Liver (tissue), 9 donors: ENCODE results near the gene UBD. TPM values are rescaled to one million over a fixed set of nuclear protein-coding genes. Genes with fewer than 3 reads are reported as not detected.

Experiments
- DNase-seq: peaks from one replicate; pipeline ENCODE4 v3.0.0-alpha.2; 2017; ENCODE audit warnings: low spot score
- H3K27ac ChIP-seq, 2 donors: one replicate each; pipeline ENCODE4 v1.7.0; 2013; ENCODE audit warnings: inconsistent platforms in 2 of 2, low read length in 2 of 2, control low read depth in 1 of 2, low read depth in 1 of 2, mild to moderate bottlenecking in 1 of 2
- H3K27me3 ChIP-seq, 4 donors: one replicate each; pipeline versions ENCODE4 v1.6.1 to v1.7.0; 2013; ENCODE audit warnings: low read length in 3 of 4, inconsistent platforms in 1 of 4, mild to moderate bottlenecking in 1 of 4, moderate library complexity in 1 of 4; ENCODE audit not compliant: control insufficient read depth in 4 of 4, insufficient read depth in 4 of 4
- H3K36me3 ChIP-seq, 4 donors: one replicate each; pipeline versions ENCODE4 v1.6.1 to v1.7.0; 2013; ENCODE audit warnings: low read length in 3 of 4, mild to moderate bottlenecking in 3 of 4, low read depth in 1 of 4, moderate library complexity in 1 of 4; ENCODE audit not compliant: control insufficient read depth in 4 of 4, insufficient read depth in 3 of 4
- H3K4me1 ChIP-seq, 4 donors: one replicate each; pipeline versions ENCODE4 v1.6.1 to v1.7.0; 2013; ENCODE audit warnings: low read length in 3 of 4, mild to moderate bottlenecking in 3 of 4, moderate library complexity in 1 of 4; ENCODE audit not compliant: control insufficient read depth in 4 of 4, insufficient read depth in 4 of 4
- H3K4me3 ChIP-seq, 3 donors: one replicate each; pipeline versions ENCODE4 v1.6.1 to v1.7.0; 2013; ENCODE audit warnings: low read length in 3 of 3, control low read depth in 1 of 3, low read depth in 1 of 3, mild to moderate bottlenecking in 1 of 3
- H3K9ac ChIP-seq, 2 donors: one replicate each; pipeline ENCODE4 v1.7.0; 2013; ENCODE audit warnings: low read length in 2 of 2, mild to moderate bottlenecking in 2 of 2, moderate library complexity in 2 of 2, control low read depth in 1 of 2, low read depth in 1 of 2
- H3K9me3 ChIP-seq, 4 donors: one replicate each; pipeline versions ENCODE4 v1.6.1 to v1.7.0; 2013; ENCODE audit warnings: low read length in 3 of 4; ENCODE audit not compliant: control insufficient read depth in 4 of 4
- ATF3 ChIP-seq: IDR thresholded peaks from 2 replicates; pipeline ENCODE4 v1.6.1; 2016; ENCODE audit warnings: antibody characterized with exemption
- EGR1 ChIP-seq, 2 donors: IDR thresholded peaks; 2 replicates each; pipeline ENCODE4 v1.6.1; 2016 to 2018; ENCODE audit warnings: antibody characterized with exemption in 2 of 2, low read depth in 2 of 2
- FOXA1 ChIP-seq: IDR thresholded peaks from 2 replicates; pipeline ENCODE4 v1.6.1; 2016; ENCODE audit warnings: antibody characterized with exemption
- FOXA2 ChIP-seq: IDR thresholded peaks from 2 replicates; pipeline ENCODE4 v1.6.1; 2016; ENCODE audit warnings: antibody characterized with exemption
- GABPA ChIP-seq, 2 donors: IDR thresholded peaks in 1 of 2; conservative IDR thresholded peaks in 1 of 2; 2 replicates each; pipeline ENCODE4 v1.6.1; 2016; ENCODE audit warnings: antibody characterized with exemption in 2 of 2, mild to moderate bottlenecking in 1 of 2, moderate library complexity in 1 of 2
- HNF4A ChIP-seq, 2 donors: conservative IDR thresholded peaks; 2 replicates each; pipeline ENCODE4 v1.6.1; 2016; ENCODE audit warnings: antibody characterized with exemption in 2 of 2, mild to moderate bottlenecking in 2 of 2
- HNF4G ChIP-seq: IDR thresholded peaks from 2 replicates; pipeline ENCODE4 v1.6.1; 2016; ENCODE audit warnings: antibody characterized with exemption
- JUND ChIP-seq, 2 donors: IDR thresholded peaks; 2 replicates each; pipeline ENCODE4 v1.6.1; 2016; ENCODE audit warnings: antibody characterized with exemption in 2 of 2
- MAX ChIP-seq: IDR thresholded peaks from 2 replicates; pipeline ENCODE4 v1.6.1; 2016; ENCODE audit warnings: antibody characterized with exemption
- NR2F2 ChIP-seq: IDR thresholded peaks from 2 replicates; pipeline ENCODE4 v1.6.1; 2016; ENCODE audit warnings: antibody characterized with exemption
- RAD21 ChIP-seq, 2 donors: IDR thresholded peaks; 2 replicates each; pipeline ENCODE4 v1.6.1; 2016; ENCODE audit warnings: antibody characterized with exemption in 2 of 2, mild to moderate bottlenecking in 2 of 2
- RXRA ChIP-seq, 2 donors: IDR thresholded peaks; 2 replicates each; pipeline ENCODE4 v1.6.1; 2017 to 2018; ENCODE audit warnings: antibody characterized with exemption in 2 of 2, mild to moderate bottlenecking in 1 of 2
- SP1 ChIP-seq: IDR thresholded peaks from 2 replicates; pipeline ENCODE4 v1.6.1; 2018; ENCODE audit warnings: antibody characterized with exemption, mild to moderate bottlenecking
- TAF1 ChIP-seq: conservative IDR thresholded peaks from 2 replicates; pipeline ENCODE4 v1.6.1; 2016; ENCODE audit warnings: antibody characterized with exemption, mild to moderate bottlenecking
- YY1 ChIP-seq: IDR thresholded peaks from 2 replicates; pipeline ENCODE4 v1.6.1; 2016; ENCODE audit warnings: antibody characterized with exemption, mild to moderate bottlenecking
- ZBTB33 ChIP-seq: IDR thresholded peaks from 2 replicates; pipeline ENCODE4 v1.6.1; 2016; ENCODE audit warnings: antibody characterized with exemption
- WGBS: extraction: QIAGEN DNeasy Blood & Tissue Kit; methylation state at CpG from one replicate; pipeline ENCODE4 v1.1.7; 2013; 5-methylcytosine and 5-hydroxymethylcytosine counted together
- polyA plus RNA-seq, 2 donors: library from polyadenylated mRNA; stranded (reverse) in 1 of 2; unstranded in 1 of 2; fragments of 200-250 nt in 1 of 2; fragments of >200 nt in 1 of 2; fragmentation: Nextera tagmentation in 1 of 2; extraction: Ambion mirVana in 1 of 2; gene quantifications; one replicate each; pipeline versions ENCODE4 v1.2.1 to v1.2.3, GENCODE V29; 2013 to 2015
- total RNA-seq, 2 donors: library from RNA; depleted of rRNA; stranded (reverse); fragments of >200 nt; gene quantifications; one replicate each; pipeline ENCODE4 v1.2.3, GENCODE V29; 2014
- donor health status: healthy.
- donor health status: healthy.
- donor health status: healthy.
- donor health status: healthy.
- donor health status: healthy.

Gene UBD
- total and polyA plus RNA-seq, 4 donors, result 7.0 to 35.1 (median 28.1) TPM

- no peaks in the 10 kb centered on the region for H3K36me3 ChIP-seq
- 89% methylated on average over 3 of the region's 3 CpGs for WGBS
- H3K9ac ChIP-seq, result no peak overlapping the region
- H3K27ac ChIP-seq, result no peak overlapping the region
- no peaks in the 10 kb centered on the region for H3K27me3 ChIP-seq
- H3K4me1 ChIP-seq, result peaks cover 0 to 8% (median 0%) of the 10 kb centered on the region in 4 donors
- no peak overlapping the region for H3K4me3 ChIP-seq
- TF ChIP-seq EGR1 (IDR thresholded peaks at IDR 0.05; ENCODE audit: low read depth in 2 of 2) (no peak), HNF4A (conservative IDR thresholded peaks at IDR 0.05) (no peak), JUND (IDR thresholded peaks at IDR 0.05) (no peak), NR2F2 (no peak), SP1 (no peak), RXRA (IDR thresholded peaks at IDR 0.05) (no peak), ATF3 (no peak), RAD21 (IDR thresholded peaks at IDR 0.05) (no peak), HNF4G (no peak), TAF1 (no peak), MAX (no peak), FOXA2 (no peak), ZBTB33 (no peak)
- no peaks in the 10 kb centered on the region for H3K9me3 ChIP-seq
- no peak for DNase-seq
Measured at GRCh38 chr6:29531668-29532067, 27.9 kb downstream of the UBD start.

- TF ChIP-seq YY1, result no peak
- no peak for TF ChIP-seq GABPA (IDR thresholded peaks at IDR 0.05 in 1 of 2, conservative IDR thresholded peaks at IDR 0.05 in 1 of 2)
- TF ChIP-seq SP1, result no peak
- TF ChIP-seq ATF3, result no peak
- no peak for TF ChIP-seq EGR1 (IDR thresholded peaks at IDR 0.05; ENCODE audit: low read depth in 2 of 2)
- TF ChIP-seq HNF4A (conservative IDR thresholded peaks at IDR 0.05), result no peak
- no peak for TF ChIP-seq FOXA1
- no peak for TF ChIP-seq TAF1
- TF ChIP-seq JUND (IDR thresholded peaks at IDR 0.05), result no peak
- no peak for TF ChIP-seq RXRA (IDR thresholded peaks at IDR 0.05)
- TF ChIP-seq HNF4G, result no peak
- no peak for TF ChIP-seq ZBTB33
- TF ChIP-seq FOXA2, result no peak
- no peak for DNase-seq
- H3K4me3 ChIP-seq, result no peak overlapping the region
- no peak overlapping the region for H3K27ac ChIP-seq
- no peaks in the 10 kb centered on the region for H3K27me3 ChIP-seq
- no peaks in the 10 kb centered on the region for H3K36me3 ChIP-seq
- H3K9me3 ChIP-seq, result no peaks in the 10 kb centered on the region
- WGBS, result 92% methylated on average over 2 of the region's 2 CpGs
- H3K4me1 ChIP-seq, result peaks cover 0 to 8% (median 0%) of the 10 kb centered on the region in 4 donors
- no peak overlapping the region for H3K9ac ChIP-seq
Measured at GRCh38 chr6:29530671-29531310, 28.7 kb downstream of the UBD start.
